PC-3 (cell line): ENCODE results near the gene EPN2. TPM values are rescaled to one million over a fixed set of nuclear protein-coding genes. Genes with fewer than 3 reads are reported as not detected.

Source experiments
- ATAC-seq: fragments of 200-7000 bp; cut with Tn5 transposase; 2 replicates; pipeline ENCODE4 v1.9.1; 2020; ENCODE audit warnings: mild to moderate bottlenecking, moderate library complexity
- BruUV-seq: library from RNA; stranded (reverse); fragments of 400-500 nt; replicated peaks from 2 replicates; lab custom pipeline; 2021; lab: Mats Ljungman, UMichigan
- CTCF ChIA-PET: fragments of 300-600 bp; sonication (Branson Sonifier 250); formaldehyde crosslinking; loops from one replicate; lab custom pipeline; 2022; ENCODE audit warnings: antibody characterized with exemption; lab: Charles Lee
- POLR2A ChIA-PET: fragments of 300-600 bp; sonication (Branson Sonifier 250); formaldehyde crosslinking; loops from one replicate; lab custom pipeline; 2022; ENCODE audit warnings: antibody characterized with exemption; ENCODE audit not compliant: unreplicated experiment; lab: Charles Lee
- DNase-seq: peaks from one replicate; pipeline ENCODE4 v3.0.0-alpha.2; 2015
- H2AFZ ChIP-seq: fragments of 300-600 bp; sonication (generic); 2 replicates; pipeline ENCODE4 v1.6.0; 2016; ENCODE audit warnings: antibody characterized with exemption, low read length
- H3F3A ChIP-seq: fragments of 300-600 bp; sonication (generic); one replicate; pipeline ENCODE4 v1.6.0; 2017; ENCODE audit warnings: antibody characterized with exemption, low read length, control low read depth, mild to moderate bottlenecking; ENCODE audit not compliant: unreplicated experiment
- H3K27ac ChIP-seq: fragments of 300-600 bp; sonication (generic); 2 replicates; pipeline ENCODE4 v1.5.1; 2016; ENCODE audit warnings: mild to moderate bottlenecking, low read length
- H3K27me3 ChIP-seq: fragments of 300-600 bp; sonication (generic); 2 replicates; pipeline ENCODE4 v1.6.1; 2016; ENCODE audit warnings: low read length, mixed read lengths
- H3K36me3 ChIP-seq: fragments of 300-600 bp; sonication (generic); 2 replicates; pipeline ENCODE4 v1.6.1; 2016; ENCODE audit warnings: low read depth, mixed run types, low read length, mixed read lengths
- H3K4me1 ChIP-seq: fragments of 300-600 bp; sonication (generic); 2 replicates; pipeline ENCODE4 v1.5.1; 2016; ENCODE audit warnings: low read length; ENCODE audit not compliant: insufficient read depth
- H3K4me2 ChIP-seq: fragments of 300-600 bp; sonication (generic); 2 replicates; pipeline ENCODE4 v1.6.0; 2016; ENCODE audit warnings: low read length
- H3K4me3 ChIP-seq: fragments of 300-600 bp; sonication (generic); 2 replicates; pipeline ENCODE4 v1.5.1; 2016; ENCODE audit warnings: mild to moderate bottlenecking, low read length, mixed read lengths
- H3K79me2 ChIP-seq: fragments of 300-600 bp; sonication (generic); 2 replicates; pipeline ENCODE4 v1.6.1; 2017; ENCODE audit warnings: low read length, mixed read lengths
- H3K9ac ChIP-seq: fragments of 300-600 bp; sonication (generic); 2 replicates; pipeline ENCODE4 v1.6.0; 2016; ENCODE audit warnings: mild to moderate bottlenecking, low read length
- H3K9me2 ChIP-seq: fragments of 300-600 bp; sonication (generic); replicated peaks from 2 replicates; pipeline ENCODE4 v1.6.1; 2016; ENCODE audit warnings: mixed run types, low read length, mixed read lengths
- H3K9me3 ChIP-seq: fragments of 300-600 bp; sonication (generic); 2 replicates; pipeline ENCODE4 v1.6.1; 2016; ENCODE audit warnings: low read length, mixed read lengths
- H4K20me1 ChIP-seq: fragments of 300-600 bp; sonication (generic); 2 replicates; pipeline ENCODE4 v1.6.1; 2016; ENCODE audit warnings: low read length, mixed read lengths
- EZH2 ChIP-seq: fragments of 300-600 bp; sonication (generic); IDR thresholded peaks from one replicate; pipeline ENCODE4 v1.6.1; 2017; ENCODE audit warnings: antibody characterized with exemption, mild to moderate bottlenecking, low read length; ENCODE audit not compliant: unreplicated experiment
- EZH2phosphoT487 ChIP-seq: fragments of 300-600 bp; sonication (generic); IDR thresholded peaks from 2 replicates; pipeline ENCODE4 v1.6.1; 2018; ENCODE audit warnings: mild to moderate bottlenecking, antibody characterized with exemption, low read length, borderline replicate concordance
- intact Hi-C: fragments of 100-400 bp; cut with micrococcal nuclease; formaldehyde crosslinking; loops from 2 replicates; pipeline ENCODE4 v1.9.0; 2023
- total RNA-seq: library from RNA; depleted of rRNA; stranded (reverse); fragments of >200 nt; gene quantifications from 2 replicates; pipeline ENCODE4 v1.2.3, GENCODE V29; 2014
- TF ChIP-seq, protein P1 (sequence below): fragments of 300-600 bp; sonication (generic); conservative IDR thresholded peaks from 2 replicates; pipeline ENCODE4 v1.5.1; 2017; ENCODE audit warnings: antibody characterized with exemption, low read depth, mild to moderate bottlenecking, low read length

EPN2 gene
- total RNA-seq, 1 experiment from 2014 or later = 46.4 TPM

- H3K36me3 ChIP-seq = peaks cover 30% of the 10 kb centered on the region
- no peak overlapping the region for H3K4me3 ChIP-seq
- peaks cover 15% of the 10 kb centered on the region for H3K4me1 ChIP-seq
- H3F3A ChIP-seq = no peaks in the 10 kb centered on the region
- H3K27ac ChIP-seq = no peak overlapping the region
- no peaks in the 10 kb centered on the region for H4K20me1 ChIP-seq
- peaks cover 37% of the 10 kb centered on the region for H3K79me2 ChIP-seq
- intact Hi-C loops = no loop called here
- BruUV-seq = no TSS peak
- H3K27me3 ChIP-seq = no peaks in the 10 kb centered on the region
- ATAC-seq = no peak
- no peak overlapping the region for H3K9ac ChIP-seq
- CTCF ChIA-PET = no interaction called here
- no peak overlapping the region for H3K4me2 ChIP-seq
- no peak for TF ChIP-seq EZH2phosphoT487
- TF ChIP-seq, protein P1, sequence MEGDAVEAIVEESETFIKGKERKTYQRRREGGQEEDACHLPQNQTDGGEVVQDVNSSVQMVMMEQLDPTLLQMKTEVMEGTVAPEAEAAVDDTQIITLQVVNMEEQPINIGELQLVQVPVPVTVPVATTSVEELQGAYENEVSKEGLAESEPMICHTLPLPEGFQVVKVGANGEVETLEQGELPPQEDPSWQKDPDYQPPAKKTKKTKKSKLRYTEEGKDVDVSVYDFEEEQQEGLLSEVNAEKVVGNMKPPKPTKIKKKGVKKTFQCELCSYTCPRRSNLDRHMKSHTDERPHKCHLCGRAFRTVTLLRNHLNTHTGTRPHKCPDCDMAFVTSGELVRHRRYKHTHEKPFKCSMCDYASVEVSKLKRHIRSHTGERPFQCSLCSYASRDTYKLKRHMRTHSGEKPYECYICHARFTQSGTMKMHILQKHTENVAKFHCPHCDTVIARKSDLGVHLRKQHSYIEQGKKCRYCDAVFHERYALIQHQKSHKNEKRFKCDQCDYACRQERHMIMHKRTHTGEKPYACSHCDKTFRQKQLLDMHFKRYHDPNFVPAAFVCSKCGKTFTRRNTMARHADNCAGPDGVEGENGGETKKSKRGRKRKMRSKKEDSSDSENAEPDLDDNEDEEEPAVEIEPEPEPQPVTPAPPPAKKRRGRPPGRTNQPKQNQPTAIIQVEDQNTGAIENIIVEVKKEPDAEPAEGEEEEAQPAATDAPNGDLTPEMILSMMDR = no peak
- H3K9me3 ChIP-seq = no peaks in the 10 kb centered on the region
- no peak for DNase-seq
- no peak overlapping the region for H2AFZ ChIP-seq
- no peaks in the 10 kb centered on the region for H3K9me2 ChIP-seq
- POLR2A ChIA-PET = no interaction called here
Measured at GRCh38 chr17:19380481-19381301, 143.5 kb downstream of the EPN2 start.

DNA sequence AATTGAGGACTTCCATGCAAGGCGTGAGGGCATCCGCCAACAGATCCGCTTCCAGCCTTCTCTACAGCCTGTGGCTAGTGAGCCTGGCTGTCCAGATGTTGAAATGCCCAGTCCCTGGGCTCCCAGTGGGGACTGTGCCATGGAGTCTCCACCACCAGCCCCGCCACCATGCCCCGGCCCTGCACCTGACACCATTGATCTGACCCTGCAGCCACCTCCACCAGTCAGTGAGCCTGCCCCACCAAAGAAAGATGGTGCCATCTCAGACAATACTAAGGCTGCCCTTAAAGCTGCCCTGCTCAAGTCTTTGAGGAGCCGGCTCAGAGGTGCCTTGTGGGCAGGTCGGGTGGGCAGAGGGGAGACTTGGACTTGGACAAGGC is 144.2 kb downstream of the EPN2 start:
- ChIA-PET CTCF (no interaction called here), POLR2A (no interaction called here)
- no peak for TF ChIP-seq EZH2phosphoT487
- H3K79me2 ChIP-seq = peaks cover 30% of the 10 kb centered on the region
- peaks cover 30% of the 10 kb centered on the region for H3K36me3 ChIP-seq
- H3F3A ChIP-seq = no peaks in the 10 kb centered on the region
- DNase-seq (no peak), ATAC-seq (no peak)
- H3K9me3 ChIP-seq = no peaks in the 10 kb centered on the region
- no peaks in the 10 kb centered on the region for H3K9me2 ChIP-seq
- H4K20me1 ChIP-seq = no peaks in the 10 kb centered on the region
- H3K4me3 ChIP-seq = no peak overlapping the region
- BruUV-seq = no TSS peak
- intact Hi-C loops = no loop called here
- no peaks in the 10 kb centered on the region for H3K27me3 ChIP-seq
- H3K4me2 ChIP-seq = no peak overlapping the region
- H3K9ac ChIP-seq = no peak overlapping the region
- H2AFZ ChIP-seq = no peak overlapping the region
- peaks cover 20% of the 10 kb centered on the region for H3K4me1 ChIP-seq
- no peak overlapping the region for H3K27ac ChIP-seq

- Histone ChIP-seq H3K27ac (no peak overlapping the region), H3K4me3 (no peak overlapping the region), H3K9me3 (no peaks in the 10 kb centered on the region), H3K27me3 (no peaks in the 10 kb centered on the region), H4K20me1 (no peaks in the 10 kb centered on the region), H3K4me1 (peaks cover 22% of the 10 kb centered on the region), H3K36me3 (peaks cover 30% of the 10 kb centered on the region), H3K4me2 (no peak overlapping the region), H3K9me2 (no peaks in the 10 kb centered on the region), H3K79me2 (peaks cover 30% of the 10 kb centered on the region), H3F3A (no peaks in the 10 kb centered on the region), H2AFZ (no peak overlapping the region), H3K9ac (no peak overlapping the region)
- no TSS peak for BruUV-seq
- POLR2A ChIA-PET = no interaction called here
- CTCF ChIA-PET = no interaction called here
- intact Hi-C loops = no loop called here
- DNase-seq = no peak
- no peak for ATAC-seq
- TF ChIP-seq EZH2 (no peak), EZH2phosphoT487 (no peak)
- TF ChIP-seq, protein P1 = no peak
Measured at GRCh38 chr17:19381741-19382444, 144.7 kb downstream of the EPN2 start.
